DND-41 (cell line): Measurements from ENCODE around the gene PRR5L.

Experiments used
- ATAC-seq: fragments of 200-7000 bp; cut with Tn5 transposase; 3 replicates; pipeline ENCODE4 v1.9.1; 2021; ENCODE audit warnings: low read depth; ENCODE audit not compliant: insufficient read depth
- DNase-seq: peaks from one replicate; pipeline ENCODE4 v3.0.0-alpha.2; 2020
- H2AFZ ChIP-seq: 2 replicates; pipeline ENCODE4 v1.6.0; 2012; ENCODE audit warnings: low read depth, low read length
- H3K27ac ChIP-seq: 2 replicates; pipeline ENCODE4 v1.5.1; 2012; ENCODE audit warnings: low read length, inconsistent platforms
- H3K27me3 ChIP-seq: fragments of 200-600 bp; sonication (generic); 2 replicates; pipeline ENCODE4 v1.6.0; 2012; ENCODE audit warnings: low read length, mild to moderate bottlenecking, inconsistent platforms; ENCODE audit not compliant: insufficient read depth, poor library complexity
- H3K36me3 ChIP-seq: 2 replicates; pipeline ENCODE4 v1.5.1; 2012; ENCODE audit warnings: low read length, inconsistent platforms; ENCODE audit not compliant: insufficient read depth
- H3K4me1 ChIP-seq: 2 replicates; pipeline ENCODE4 v1.5.1; 2012; ENCODE audit warnings: mild to moderate bottlenecking, low read length; ENCODE audit not compliant: insufficient read depth
- H3K4me2 ChIP-seq: 2 replicates; pipeline ENCODE4 v1.6.0; 2012; ENCODE audit warnings: mild to moderate bottlenecking, moderate library complexity, low read length, inconsistent platforms; ENCODE audit not compliant: insufficient read depth
- H3K4me3 ChIP-seq, 2 experiments: fragments of 200-600 bp in 1 of 2; shearing (Covaris generic) in 1 of 2; 2 replicates each; pipeline ENCODE4 v1.5.1; 2012 to 2016; ENCODE audit warnings: inconsistent platforms in 2 of 2, low read length in 2 of 2, mild to moderate bottlenecking in 2 of 2, low read depth in 1 of 2, moderate library complexity in 1 of 2
- H3K79me2 ChIP-seq: 2 replicates; pipeline ENCODE4 v1.6.0; 2012; ENCODE audit warnings: low read length, inconsistent platforms; ENCODE audit not compliant: insufficient read depth
- H3K9ac ChIP-seq: 2 replicates; pipeline ENCODE4 v1.6.0; 2012; ENCODE audit warnings: low read depth, mild to moderate bottlenecking, inconsistent platforms, low read length, moderate library complexity
- H3K9me3 ChIP-seq: 2 replicates; pipeline ENCODE4 v1.5.1; 2012; ENCODE audit warnings: low read length, moderate library complexity, mild to moderate bottlenecking, inconsistent platforms; ENCODE audit not compliant: insufficient read depth, severe bottlenecking
- H4K20me1 ChIP-seq: 2 replicates; pipeline ENCODE4 v1.6.0; 2012; ENCODE audit warnings: low read length; ENCODE audit not compliant: insufficient read depth
- EZH2 ChIP-seq: IDR thresholded peaks from 3 replicates; pipeline ENCODE4 v1.6.1; 2012; ENCODE audit warnings: borderline replicate concordance, low read depth, mild to moderate bottlenecking, moderate library complexity, low read length, inconsistent platforms; ENCODE audit not compliant: severe bottlenecking
- TF ChIP-seq, protein P1 (sequence below): IDR thresholded peaks from 2 replicates; pipeline ENCODE4 v1.5.1; 2012; ENCODE audit warnings: borderline replicate concordance, low read length, moderate library complexity, mild to moderate bottlenecking; ENCODE audit not compliant: poor library complexity, severe bottlenecking; ENCODE audit errors: extremely low read depth

PRR5L gene

DNA sequence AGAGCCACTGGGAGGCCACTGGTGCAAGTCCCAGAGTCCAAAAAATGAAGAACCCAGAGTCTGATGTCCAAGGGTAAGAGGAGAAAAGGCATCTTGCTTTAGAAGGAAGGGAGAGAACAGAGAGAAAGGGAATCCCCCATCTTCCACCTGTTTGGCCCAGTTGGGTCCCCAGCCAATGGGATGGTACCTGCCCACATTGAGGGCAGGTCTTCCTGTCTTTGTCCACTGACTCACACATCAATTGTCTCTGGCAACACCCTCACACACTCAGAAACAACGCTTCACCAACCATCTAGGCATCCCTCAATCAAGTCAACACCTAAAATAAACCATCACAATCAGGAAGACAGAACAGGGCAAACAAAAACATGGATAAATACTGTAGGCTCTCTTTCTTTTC is 13.2 kb upstream of the PRR5L start:
- Histone ChIP-seq H4K20me1 (peaks cover 6% of the 10 kb centered on the region; the same call in 1 of the 2 replicates), H2AFZ (no peak overlapping the region), H3K4me2 (no peak overlapping the region), H3K9me3 (no peaks in the 10 kb centered on the region), H3K79me2 (peaks cover 30% of the 10 kb centered on the region), H3K4me3 (no peak overlapping the region), H3K36me3 (peaks cover 7% of the 10 kb centered on the region), H3K4me1 (peaks cover 5% of the 10 kb centered on the region), H3K27ac (no peak overlapping the region), H3K27me3 (no peaks in the 10 kb centered on the region), H3K9ac (no peak overlapping the region)
- ATAC-seq, result no peak
- TF ChIP-seq, protein P1, sequence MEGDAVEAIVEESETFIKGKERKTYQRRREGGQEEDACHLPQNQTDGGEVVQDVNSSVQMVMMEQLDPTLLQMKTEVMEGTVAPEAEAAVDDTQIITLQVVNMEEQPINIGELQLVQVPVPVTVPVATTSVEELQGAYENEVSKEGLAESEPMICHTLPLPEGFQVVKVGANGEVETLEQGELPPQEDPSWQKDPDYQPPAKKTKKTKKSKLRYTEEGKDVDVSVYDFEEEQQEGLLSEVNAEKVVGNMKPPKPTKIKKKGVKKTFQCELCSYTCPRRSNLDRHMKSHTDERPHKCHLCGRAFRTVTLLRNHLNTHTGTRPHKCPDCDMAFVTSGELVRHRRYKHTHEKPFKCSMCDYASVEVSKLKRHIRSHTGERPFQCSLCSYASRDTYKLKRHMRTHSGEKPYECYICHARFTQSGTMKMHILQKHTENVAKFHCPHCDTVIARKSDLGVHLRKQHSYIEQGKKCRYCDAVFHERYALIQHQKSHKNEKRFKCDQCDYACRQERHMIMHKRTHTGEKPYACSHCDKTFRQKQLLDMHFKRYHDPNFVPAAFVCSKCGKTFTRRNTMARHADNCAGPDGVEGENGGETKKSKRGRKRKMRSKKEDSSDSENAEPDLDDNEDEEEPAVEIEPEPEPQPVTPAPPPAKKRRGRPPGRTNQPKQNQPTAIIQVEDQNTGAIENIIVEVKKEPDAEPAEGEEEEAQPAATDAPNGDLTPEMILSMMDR, result no peak
- no peak for TF ChIP-seq EZH2
- no peak for DNase-seq

GRCh38 chr11:36288442-36289225 is 7.5 kb upstream of the PRR5L start:
- TF ChIP-seq, protein P1, result no peak
- TF ChIP-seq EZH2, result no peak
- peak overlapping the region; percentile 97 for H2AFZ ChIP-seq
- H3K4me2 ChIP-seq, result peak overlapping the region; percentile 94
- peak overlapping the region; percentile 43 to 65 for H3K4me3 ChIP-seq
- H4K20me1 ChIP-seq, result no peaks in the 10 kb centered on the region
- H3K27me3 ChIP-seq, result no peaks in the 10 kb centered on the region
- peak overlapping the region; percentile 34 for H3K27ac ChIP-seq
- no peak for ATAC-seq
- no peaks in the 10 kb centered on the region for H3K36me3 ChIP-seq
- H3K9ac ChIP-seq, result peak overlapping the region; percentile 57
- no peak for DNase-seq
- no peaks in the 10 kb centered on the region for H3K9me3 ChIP-seq
- H3K4me1 ChIP-seq, result peaks cover 23% of the 10 kb centered on the region
- peaks cover 26% of the 10 kb centered on the region for H3K79me2 ChIP-seq

DNA sequence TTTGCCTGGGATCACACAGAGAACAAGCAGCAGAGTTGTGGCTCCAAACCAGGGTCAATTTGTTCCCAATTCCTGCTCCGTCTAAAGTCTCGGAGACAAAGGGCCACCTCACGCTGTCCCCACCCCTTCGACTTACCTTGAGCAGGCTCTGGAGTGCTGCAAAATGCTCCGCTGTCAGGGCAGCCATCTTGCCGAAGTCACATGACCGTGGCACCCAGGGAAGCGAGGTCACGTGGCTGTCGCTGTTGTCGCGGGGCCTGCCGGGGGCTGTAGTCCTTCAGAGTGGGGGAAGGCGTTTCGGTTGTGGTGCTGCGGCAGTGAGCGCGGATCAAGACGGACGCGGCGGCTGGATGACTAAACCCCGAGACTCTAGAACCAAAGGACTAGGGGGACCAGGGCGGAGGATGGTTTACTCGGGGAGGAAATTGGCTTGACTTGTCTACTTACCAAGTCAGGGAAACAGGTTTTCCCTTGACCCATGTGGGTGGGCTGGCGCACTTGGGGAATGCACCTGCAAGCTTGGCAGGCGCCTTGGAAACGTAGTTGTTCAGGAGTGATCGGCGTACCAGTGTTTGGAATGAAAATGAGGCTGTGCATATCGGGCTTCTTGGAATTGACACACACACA is 6.7 kb upstream of the PRR5L start, which contains the start of gene COMMD9:
TSS of gene COMMD9 (minus strand) at position 199 of the 627 bp plus-strand sequence. CDS start at position 187, 12 bp downstream.
- H2AFZ ChIP-seq, result peak within 1 kb of the TSS; percentile 97
- H3K4me3 ChIP-seq, result peak within 1 kb of the TSS; percentile 43 to 65
- H3K9me3 ChIP-seq, result no peaks in the 10 kb centered on the region
- no peak for TF ChIP-seq EZH2
- TF ChIP-seq, protein P1, result no peak
- H3K4me2 ChIP-seq, result peak within 1 kb of the TSS; percentile 94
- ATAC-seq (peak; percentile 98), DNase-seq (peak; percentile 95)
- no peaks in the 10 kb centered on the region for H4K20me1 ChIP-seq
- no peaks in the 10 kb centered on the region for H3K36me3 ChIP-seq
- peaks cover 23% of the 10 kb centered on the region for H3K4me1 ChIP-seq
- H3K79me2 ChIP-seq, result peaks cover 24% of the 10 kb centered on the region
- H3K9ac ChIP-seq, result peak within 1 kb of the TSS; percentile 57
- H3K27me3 ChIP-seq, result no peaks in the 10 kb centered on the region
- H3K27ac ChIP-seq, result peak within 1 kb of the TSS; percentile 63
